ENCODE data around the gene WDR7. TPM values are rescaled to one million over a fixed set of nuclear protein-coding genes. Genes with fewer than 3 reads are reported as not detected.
A peak's percentile ranks its signal among the peaks of the same experiment; 100 is the strongest.

WDR7 gene
- polyA plus RNA-seq, 4 donors, result 11.1 to 14.6 (median 12.5) TPM

DNA sequence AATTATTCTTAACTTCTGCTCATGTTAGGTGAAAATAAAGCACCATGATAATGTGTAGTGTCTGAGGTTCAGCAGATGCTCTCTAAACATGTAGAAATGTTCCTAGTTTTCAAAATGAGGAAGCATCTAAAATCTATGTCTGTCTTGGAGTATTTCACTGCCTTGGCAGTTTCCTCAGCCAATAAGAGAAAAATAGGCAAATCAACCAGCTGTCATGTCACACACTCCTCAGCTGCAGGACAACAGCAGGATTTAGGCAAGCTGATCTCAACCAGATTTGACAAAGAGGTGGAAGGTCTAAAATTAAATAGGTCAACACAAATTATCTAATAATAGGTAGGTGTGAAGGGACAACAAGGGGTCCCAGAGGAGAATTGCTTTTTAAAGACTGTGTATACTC, 331.6 kb downstream of the WDR7 start:
- no peak for DNase-seq (ENCODE audit: low read depth in 4 of 4, low spot score in 3 of 4)

DNA sequence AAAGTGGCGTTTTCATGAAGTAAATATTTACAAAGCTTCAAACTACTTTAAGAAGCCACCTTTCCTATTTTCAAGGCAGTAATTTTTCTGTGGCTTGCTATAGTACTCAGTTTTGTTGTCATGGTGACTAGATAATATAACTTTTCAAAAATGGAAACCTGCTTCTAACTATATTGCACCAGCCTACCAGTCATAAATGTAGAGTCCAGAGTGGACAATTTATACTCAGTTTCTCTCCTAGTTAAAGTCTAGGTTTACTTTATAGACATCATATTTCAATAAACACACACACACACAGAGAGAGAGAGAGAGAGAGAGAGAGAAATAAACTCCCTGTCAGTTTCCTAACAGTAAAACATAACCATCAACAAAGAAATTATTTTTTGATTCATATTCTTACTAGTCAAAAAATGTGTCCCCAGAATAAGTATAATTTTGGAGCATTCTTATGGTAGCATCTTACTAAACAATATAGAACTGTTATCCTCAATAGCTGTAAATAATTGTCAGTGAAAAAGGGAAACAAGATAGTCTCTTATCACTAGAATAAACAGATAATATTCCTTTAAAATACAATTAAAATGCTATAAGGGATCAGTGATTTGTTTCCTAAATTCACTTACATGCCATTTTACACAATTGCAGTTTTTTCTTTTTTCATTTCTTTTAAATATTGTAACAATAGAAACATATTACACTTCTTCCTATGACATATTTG, 332.3 kb downstream of the WDR7 start:
- no peak for DNase-seq (ENCODE audit: low read depth in 4 of 4, low spot score in 3 of 4)

DNA sequence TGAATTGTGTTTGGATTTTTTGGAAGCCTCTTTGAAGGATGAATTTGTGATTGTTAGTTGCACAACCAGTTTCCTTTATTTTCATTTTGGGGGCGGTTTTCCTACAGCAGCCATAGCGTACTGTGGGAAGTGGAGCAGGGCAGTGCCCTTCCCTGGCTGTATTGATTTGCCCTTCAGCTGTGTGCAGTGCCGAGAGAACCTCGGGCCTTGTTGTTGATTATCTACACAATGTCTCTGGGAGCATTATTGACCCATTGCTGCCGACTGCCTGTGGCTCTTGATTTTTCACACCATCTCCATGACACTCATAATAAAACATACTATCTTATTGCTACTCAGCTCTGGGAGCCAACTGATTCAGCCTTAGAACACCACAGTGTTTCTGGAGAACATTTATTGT, 333.6 kb downstream of the WDR7 start:
- DNase-seq (ENCODE audit: low read depth in 4 of 4, low spot score in 3 of 4), result no peak

DNA sequence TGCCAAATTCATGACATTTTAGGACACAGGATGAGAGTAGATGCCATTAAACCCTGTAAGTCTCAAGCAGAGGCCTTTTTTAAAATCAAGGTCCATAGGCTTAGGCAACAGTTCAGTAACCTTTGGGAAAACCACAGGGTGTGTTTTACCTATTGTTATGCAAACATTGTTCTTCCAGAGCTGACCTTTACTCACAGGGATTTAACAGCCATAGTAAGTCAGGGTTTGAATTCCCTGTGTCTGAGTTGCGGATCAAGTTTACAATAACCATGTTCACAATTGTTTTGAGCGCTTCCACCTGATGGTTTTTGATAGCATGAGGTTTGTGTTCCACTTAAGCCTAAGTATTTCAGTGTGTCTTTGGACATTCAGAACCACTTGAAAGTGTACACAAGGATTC, 335.7 kb downstream of the WDR7 start:
- no peak for DNase-seq (ENCODE audit: low read depth in 4 of 4, low spot score in 3 of 4)

DNA sequence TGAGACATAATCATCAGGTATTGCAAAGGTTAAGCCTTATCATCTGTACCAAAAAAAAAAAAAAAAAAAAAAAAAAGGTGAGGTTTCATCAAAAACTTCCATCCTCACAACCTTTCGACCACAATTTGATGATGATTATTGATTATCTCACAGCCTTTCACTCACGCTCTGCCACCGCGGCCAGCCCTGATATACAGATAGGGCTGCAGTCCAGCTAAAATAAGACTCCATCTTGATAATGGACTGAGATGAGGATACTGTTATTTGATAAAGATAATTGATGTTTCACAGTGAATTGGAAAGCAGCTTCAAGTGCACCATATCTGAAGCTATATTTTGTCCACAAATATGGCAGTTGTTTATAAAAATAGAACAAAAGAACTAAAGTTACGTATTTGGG, 336.1 kb downstream of the WDR7 start:
- no peak for DNase-seq (ENCODE audit: low read depth in 4 of 4, low spot score in 3 of 4)

DNA sequence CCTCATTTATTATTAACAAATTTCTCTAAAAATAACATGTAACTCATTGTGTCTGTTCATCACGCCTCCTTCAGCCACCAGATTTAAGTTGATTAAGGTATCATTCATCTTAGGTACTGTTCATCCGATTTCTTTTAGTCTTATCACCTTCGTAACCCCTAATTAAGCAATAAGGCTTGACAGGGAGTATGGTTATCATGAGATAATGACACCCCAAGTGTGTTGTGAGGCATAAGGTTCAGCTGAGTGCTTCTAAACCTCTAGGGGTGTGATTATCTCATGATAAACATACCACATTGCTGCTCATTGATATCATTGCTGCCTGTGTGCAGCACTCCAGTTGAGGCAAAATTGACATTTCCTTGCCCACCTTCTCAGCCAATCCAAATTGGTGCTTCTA, 336.9 kb downstream of the WDR7 start:
- DNase-seq (ENCODE audit: low read depth in 4 of 4, low spot score in 3 of 4), result no peak

DNA sequence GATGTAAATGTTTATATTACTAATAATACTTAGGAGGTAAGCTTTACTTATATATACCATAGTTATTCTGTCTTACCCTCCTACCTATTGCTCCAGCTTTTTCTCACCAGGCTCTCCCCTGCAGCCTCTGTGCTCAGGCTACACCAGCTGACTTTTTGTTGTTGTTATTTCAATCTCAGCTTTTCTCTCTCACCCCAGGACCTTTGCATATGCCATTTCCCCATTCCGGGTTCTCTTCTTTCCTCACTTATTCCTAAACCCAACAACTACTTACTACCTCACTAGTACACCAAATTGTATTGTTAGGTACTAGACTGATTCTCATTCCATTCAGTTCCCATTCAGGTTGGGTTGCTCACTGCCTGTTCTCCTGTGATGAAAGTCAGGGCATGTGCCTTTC, 339.5 kb downstream of the WDR7 start:
- DNase-seq (ENCODE audit: low read depth in 4 of 4, low spot score in 3 of 4), result no peak

DNA sequence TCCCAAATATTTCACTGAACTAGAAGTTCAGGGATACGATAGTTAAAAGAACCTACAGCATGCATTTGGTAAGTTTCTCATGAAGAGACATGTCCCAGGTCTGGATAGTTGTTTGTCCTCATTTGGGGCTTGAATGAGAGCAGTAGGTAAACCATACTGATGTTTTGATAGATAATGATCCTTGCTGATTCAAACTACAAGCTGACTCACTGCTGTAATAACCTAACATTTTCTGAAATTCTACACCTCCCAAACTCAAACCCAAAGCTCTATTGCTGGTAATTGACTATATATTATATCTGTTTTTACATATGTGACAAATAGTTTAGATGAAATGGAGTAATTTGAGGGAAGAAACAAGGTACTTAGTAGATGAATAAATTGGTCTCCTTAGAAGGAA, 341.6 kb downstream of the WDR7 start:
- no peak for DNase-seq (ENCODE audit: low read depth in 4 of 4, low spot score in 3 of 4)

DNA sequence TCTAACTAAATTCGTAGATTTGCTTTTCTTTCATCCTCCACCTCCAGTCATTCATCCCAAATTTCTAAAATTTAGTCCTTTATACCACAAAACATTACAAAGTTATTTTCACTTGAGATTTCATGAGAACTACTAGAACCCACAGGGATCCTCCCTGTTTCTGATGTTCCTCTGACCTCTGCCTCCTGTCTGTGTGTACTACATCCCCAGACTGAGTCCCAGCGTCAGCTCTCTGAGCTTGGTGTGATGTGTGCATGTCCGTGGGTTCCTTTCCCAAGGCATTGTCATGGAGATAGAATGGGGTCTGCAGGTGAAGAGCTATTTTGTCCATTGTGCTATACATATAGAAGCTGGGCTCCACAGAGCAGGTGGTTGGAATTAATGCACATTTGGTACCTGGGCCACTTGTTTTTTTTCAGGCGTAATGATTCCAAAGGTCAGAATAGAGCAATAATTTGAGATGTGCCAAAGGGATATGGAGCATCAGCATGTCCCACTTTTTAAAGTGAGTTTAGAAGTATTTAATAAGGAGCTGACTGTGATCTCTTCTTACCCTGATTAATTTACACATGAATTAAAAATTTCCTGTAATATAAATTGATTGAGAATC, 344.5 kb downstream of the WDR7 start:
- no peak for DNase-seq (ENCODE audit: low read depth in 4 of 4, low spot score in 3 of 4)

DNA sequence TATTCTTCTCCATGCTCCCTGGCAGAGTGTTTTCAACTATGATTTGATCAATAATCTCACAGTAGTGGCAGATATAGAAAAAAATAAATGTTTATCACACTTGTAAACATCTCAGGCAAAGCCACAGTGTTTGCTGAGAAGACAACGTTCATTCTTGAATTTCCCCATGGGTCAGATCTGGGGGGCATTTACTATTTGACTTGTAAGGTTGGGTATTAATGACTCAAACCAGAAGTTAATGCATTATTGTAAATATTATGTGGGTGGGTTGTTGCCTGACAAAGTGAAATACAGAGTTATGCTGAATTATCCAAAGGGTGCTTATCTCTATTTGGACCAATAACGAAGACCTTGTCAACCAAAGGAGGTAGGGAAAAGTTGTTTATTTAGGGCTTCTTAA, 346.0 kb downstream of the WDR7 start:
- no peak for DNase-seq (ENCODE audit: low read depth in 4 of 4, low spot score in 3 of 4)

DNA sequence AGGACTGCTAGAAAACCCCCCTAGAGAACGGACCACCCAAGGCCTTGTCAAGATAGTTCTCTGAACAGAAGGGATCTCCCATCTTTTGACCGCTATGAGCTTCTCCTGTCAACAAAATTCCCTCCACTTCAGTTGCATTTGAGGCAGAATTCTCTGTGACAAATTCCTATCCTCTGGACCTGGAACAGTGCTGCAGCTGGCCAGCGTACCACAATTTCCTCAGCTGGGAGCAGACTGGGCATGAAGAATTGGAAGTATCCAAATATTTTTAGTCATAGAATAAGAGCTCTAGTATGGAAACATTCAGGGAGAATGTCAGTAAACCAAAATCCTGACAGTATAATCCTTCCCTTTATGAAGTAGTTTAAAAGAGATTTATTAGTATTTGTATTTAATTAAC, 348.7 kb downstream of the WDR7 start:
- no peak for DNase-seq (ENCODE audit: low read depth in 4 of 4, low spot score in 3 of 4)

DNA sequence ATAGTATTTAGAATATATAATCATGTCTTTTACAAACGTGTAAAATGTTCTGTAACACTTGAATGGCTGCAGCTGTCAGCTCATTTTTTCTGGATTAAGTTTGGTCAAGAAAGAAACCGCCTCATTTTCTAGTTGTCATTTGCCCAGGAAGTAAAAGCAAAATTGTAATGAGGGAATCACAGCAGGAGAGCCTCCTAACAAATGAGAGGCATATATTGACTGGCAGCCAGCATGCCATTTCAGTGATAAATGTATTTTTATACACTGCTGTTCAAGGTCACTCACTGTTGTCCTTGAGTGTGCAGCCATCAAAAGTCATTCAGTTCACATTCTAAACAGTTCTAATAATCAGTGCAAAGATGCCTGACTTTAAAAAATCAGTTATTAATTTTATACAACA, 351.5 kb downstream of the WDR7 start:
- no peak for DNase-seq (ENCODE audit: low read depth in 4 of 4, low spot score in 3 of 4)

DNA sequence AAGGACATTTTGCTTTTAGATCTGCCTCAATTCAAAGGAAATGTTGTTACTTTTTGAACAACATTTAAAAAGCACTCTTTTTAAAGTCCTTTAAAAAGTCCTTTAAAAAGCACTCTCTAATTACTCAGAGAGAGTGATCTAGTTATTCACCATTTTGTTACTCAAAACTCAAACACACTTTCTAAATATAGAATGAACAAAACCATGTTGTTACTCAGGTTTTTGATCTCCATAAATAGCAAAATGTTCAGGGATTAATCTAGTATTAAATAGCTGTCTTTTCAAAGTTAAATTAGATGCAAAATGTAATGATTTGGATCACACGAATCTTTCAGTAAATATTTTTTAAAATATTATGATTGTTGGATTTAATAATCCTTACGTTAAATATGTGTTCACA, 352.2 kb downstream of the WDR7 start:
- no peak for DNase-seq (ENCODE audit: low read depth in 4 of 4, low spot score in 3 of 4)

DNA sequence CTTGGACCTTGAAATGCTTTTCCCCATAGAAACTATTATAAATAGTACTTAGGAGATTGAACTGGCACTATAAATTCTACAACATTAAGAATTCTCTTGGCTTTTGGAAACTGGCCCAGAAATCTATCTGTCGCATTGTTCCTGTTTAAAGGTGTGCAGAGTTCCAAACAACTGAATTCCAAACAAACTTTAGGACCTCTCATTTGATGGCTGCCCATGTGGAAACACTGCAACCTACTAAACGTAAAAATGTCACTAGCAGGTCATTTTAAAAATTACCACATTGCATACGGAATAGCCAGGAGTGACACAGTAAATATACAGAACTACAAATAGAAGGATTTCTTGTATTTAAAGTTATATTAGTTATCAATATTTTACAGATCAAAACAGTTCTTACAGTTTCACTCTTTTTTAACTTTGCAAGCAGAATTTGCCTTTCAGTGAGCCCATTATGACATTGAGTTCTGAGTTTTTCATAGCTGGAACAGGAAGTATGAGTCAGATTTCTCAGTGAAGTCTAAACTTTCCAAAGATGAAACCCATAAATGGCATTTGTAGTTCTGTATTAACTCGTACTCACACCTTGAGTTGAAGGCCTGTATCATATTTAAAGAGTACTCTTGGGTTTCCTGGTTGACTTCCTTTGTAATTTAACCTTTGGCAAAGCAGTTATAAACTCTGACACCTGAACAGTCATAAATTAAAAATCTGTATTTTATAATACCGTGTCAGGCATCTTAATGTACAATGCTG, 353.4 kb downstream of the WDR7 start:
- DNase-seq (ENCODE audit: low read depth in 4 of 4, low spot score in 3 of 4), result no peak

DNA sequence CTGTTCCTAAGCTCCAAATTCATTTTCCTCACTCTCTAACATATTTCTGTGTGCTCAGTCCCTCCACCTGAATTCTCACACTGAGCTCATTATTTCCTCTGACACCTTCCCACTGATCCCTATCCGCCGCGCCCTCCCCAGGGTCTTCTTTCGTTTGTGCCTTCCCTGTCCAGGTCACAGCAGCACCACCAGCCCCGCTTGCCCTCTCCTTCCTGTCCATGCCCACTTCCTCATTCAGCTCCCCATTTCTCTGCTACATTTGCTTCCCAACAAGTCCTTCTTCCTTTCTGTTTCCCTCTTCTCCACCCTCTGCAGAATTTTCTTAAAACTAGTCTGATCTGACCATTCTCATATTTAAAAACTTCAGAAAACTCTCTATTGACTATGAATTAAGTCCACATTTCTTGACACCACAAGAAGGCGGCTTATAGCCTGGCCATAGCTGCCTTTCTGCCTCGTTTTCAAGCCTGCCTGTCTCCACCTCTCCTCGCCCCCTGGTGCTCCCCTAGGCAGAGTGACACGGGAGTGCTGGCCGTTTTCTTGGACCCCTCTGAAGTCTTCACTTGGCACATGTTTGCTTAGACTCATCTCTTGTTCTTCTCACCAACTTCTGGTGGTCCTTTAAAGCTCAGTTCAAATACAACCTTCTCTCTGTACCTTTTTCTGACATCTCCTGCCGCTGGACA, 357.0 kb downstream of the WDR7 start:
- no peak for DNase-seq (ENCODE audit: low read depth in 4 of 4, low spot score in 3 of 4)

DNA sequence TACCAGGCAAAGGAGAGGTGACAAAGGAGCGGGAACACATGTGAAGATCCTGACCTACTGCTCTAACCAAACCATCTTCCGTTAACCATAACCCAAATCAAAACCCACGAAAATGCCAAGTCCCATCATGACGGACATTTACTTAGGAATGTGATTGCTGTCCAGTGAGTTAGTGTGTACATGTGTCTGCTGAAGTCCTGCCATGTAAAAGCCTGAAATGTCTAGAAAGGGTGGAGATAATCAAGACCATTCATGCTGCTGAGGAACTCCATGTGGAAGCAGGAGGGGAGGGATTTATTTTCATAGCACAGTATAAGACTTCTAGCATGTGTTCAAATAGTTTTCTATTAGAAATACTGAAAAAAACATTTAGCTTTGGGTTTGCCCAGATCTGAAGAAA, 358.7 kb downstream of the WDR7 start:
- DNase-seq (ENCODE audit: low read depth in 4 of 4, low spot score in 3 of 4), result no peak

DNA sequence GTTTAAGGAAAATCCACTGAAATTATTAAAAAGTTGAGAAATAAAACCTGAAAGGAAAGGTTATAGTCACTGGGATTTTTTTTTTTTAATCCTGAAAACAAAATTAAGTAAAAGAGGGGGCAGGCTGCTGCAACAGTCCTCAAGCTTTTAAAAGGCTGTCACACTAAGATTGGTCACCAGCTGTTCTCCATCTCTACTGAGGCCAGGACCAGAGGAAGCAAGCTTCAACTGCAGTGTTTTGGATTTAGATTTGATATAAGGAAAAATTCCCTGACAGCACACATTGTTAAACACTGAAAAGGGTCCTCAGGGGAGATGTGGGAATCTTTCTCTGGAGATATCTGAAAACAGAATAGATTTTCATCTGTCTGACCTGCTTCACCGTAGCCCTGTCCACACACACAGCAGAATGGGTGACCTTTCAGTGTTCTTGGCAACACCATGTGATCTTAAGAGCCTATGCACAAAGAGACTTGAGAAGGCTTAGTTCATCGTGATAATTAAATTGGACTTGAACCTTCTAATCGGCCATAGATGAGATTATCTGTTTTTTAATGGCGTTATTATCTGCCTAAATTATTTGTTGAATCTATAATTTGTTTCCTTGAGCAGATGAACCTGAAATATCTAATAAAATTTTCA, 363.7 kb downstream of the WDR7 start:
- peak in 1 of 4 donors; percentile 33 for DNase-seq (ENCODE audit: low read depth in 4 of 4, low spot score in 3 of 4)

DNA sequence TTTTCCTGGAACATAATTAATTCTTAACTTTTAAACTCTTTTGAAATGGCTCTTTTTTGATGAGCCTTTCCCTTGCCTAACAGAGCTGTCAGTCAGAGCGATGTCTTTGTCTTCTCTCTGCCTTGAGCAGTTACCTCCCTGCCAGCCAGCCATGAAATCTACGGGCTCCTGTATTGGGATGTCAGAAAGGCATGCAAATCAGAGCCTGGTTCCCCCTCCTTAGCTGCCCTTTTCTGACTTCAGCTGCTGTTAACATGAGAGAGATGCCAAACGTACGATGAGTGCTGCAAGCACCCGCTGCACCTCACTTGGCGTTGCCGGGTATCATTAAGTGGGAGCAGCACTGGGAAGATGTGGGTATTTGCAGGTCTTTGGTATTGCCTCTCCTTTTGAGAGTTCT, 364.3 kb downstream of the WDR7 start:
- DNase-seq (ENCODE audit: low read depth in 4 of 4, low spot score in 3 of 4), result no peak

DNA sequence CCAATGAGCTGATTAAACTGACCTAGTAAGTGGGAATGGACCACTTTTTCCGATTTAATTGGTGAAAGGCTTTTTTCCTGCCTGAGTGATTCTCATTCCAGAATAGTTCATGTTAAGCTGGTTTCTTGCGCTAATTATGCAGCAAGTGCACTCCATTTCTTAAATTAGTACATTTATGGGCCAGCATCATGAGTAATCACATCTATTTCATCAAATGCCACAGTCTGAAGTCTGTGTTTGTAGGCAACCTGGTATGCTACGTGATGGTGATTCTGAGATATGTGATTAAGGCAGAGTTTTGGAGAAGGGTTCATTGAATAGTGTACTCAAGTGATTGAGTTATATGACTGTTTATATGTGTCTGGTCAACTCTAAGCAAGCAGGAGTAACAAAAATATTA, 367.7 kb downstream of the WDR7 start:
- no peak for DNase-seq (ENCODE audit: low read depth in 4 of 4, low spot score in 3 of 4)

DNA sequence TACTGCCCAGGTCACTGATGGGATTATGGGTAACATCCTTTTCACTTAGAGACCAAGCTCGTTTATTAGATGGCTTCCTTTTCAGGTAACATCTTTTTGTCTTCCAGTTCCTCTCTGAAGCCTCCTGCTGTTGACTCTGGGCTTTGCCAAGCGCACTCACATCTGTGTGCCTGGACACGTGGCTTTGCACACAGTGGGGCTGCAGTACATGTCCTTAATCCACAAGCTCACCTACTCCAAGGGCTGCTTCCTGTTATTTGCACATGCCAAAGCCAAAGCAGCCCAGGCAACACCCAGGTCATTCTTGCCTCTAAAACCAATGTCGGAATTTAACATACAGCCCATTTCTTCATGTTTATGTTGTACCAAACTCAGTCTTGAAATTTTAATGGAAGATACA, 371.6 kb downstream of the WDR7 start:
- no peak for DNase-seq (ENCODE audit: low read depth in 4 of 4, low spot score in 3 of 4)

DNA sequence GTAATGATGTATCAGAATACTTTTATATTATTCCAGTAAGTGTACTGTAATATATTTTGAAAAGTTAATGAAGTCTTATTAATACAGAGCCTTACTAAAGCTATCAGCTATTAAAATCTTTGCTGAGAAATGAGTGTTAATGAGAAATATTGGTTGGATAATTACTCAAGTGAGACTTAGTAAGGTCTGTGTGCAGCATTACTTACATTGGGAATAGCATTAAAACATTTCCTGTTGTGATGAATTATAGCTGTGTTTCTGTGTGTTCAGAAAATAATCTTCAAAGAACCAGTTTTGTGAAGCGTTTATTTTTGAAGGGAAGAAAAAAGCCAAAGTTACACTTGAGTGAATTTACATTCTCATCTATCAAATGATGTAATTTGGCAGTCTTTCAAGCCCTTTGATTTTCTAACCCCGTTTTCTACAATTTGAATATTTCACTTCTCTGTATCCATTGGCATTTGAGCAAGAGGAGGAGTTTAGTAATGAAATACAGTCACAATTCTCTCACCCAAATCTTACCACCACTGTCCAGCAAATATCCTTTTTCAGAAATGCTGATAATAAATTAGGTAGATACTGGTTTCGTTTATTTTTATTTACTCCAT, 372.2 kb downstream of the WDR7 start:
- DNase-seq (ENCODE audit: low read depth in 4 of 4, low spot score in 3 of 4), result no peak

Measured in left renal pelvis (tissue), 4 donors.